ENCODE results near the gene TRPM3.

The TRPM3 gene

DNA sequence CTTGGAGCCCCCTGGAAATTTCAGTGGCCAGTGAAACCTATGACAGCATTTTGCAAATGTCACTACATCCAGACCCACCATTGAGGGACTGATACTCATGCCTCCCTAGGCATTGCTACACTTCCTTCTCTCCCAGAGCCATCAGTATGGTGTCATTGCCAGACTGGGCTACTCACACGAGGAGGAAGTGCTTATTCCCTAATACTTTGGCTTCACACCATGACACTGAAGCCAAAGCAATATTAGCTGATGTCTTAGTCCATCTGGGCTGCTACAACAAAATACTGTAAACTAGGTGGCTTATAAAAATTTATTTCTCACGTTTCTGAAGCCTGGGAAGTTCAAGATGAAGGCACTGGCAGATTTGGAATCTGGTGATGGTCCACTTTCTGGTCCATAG, 22.6 kb downstream of the TRPM3 start:
- in situ Hi-C loops (cut with MboI; ENCODE audit: low sequenced_read_pairs), result no loop called here

DNA sequence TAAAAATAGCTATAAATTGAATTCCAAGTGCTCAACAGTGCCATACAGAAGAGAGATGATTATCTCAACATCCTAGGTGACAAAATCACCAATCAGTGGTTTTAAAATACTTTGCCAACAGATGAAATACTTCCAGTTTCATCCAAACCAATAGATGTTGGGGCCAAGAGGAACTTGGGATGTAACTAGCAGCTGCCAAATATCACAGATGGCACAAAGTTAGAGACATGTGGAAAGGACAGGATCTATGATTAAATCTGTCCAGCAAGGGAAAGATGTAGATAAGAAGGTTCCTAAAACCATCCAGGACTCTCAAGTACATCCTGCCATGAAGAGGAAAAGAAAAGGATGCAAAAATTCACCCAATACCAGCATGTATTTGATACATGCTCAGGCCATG, 23.8 kb downstream of the TRPM3 start:
- in situ Hi-C loops (cut with MboI; ENCODE audit: low sequenced_read_pairs), result no loop called here

DNA sequence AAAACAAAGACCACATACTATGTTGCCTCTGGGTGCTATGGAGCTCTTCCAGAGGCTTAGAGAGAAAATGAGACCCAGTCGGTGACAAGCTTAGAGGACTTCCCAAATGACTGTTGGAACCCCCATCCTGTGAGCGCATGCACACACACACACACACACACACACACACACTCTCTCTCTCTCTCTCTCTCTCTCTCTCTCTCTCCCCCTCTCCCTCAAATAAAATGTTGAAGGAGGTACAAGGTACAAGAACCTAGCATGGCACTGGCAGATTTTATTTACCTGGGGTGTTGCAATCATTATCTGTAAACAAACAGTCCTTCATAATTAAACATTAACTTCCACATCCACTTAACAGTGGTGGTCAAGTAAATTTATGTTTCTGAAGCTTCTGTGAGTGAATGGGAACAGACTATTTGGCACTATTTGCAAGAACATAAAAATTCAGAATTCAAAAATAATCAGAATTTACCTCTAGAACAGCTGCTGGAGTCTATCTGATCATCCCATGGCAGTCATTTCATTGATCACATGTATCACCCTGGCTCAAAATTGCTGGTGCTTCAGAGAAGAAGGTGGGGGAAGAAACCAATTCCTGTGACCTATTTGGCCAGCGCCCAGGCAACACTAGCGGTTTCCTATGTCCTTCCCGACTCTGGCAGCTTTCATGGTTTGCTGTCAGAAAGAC, 24.9 kb downstream of the TRPM3 start:
- in situ Hi-C loops (cut with MboI; ENCODE audit: low sequenced_read_pairs), result no loop called here

DNA sequence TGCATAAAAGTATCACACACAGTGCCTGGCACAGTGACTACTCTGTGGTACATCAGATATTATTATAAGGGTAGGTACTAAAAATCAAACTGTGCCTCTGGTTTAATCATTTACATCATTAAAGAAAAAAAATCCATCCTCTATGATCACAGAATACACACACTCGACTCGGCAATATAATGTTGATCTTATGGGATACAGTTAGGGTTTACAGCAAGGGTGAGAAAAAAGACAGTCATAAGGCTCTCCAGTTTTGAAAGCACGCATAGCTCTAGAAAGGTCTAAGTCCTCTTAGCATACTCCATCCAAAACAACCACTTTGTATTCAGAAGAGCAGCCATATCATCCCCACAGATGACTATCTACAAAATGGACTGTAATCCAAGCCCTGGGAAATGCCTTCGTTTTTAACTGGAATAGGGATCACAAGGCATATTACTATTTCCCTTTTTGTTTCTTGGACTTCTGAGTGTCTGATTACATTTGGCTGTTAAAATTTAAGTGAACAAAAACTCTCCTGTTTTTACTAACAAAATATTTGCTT, 26.6 kb downstream of the TRPM3 start:
- in situ Hi-C loops (cut with MboI; ENCODE audit: low sequenced_read_pairs), result no loop called here

- in situ Hi-C loops (cut with MboI; ENCODE audit: low sequenced_read_pairs), result no loop called here
These were observed 30.5 kb downstream of the TRPM3 start for GRCh38 chr9:71090896-71091295.

- in situ Hi-C loops (cut with MboI; ENCODE audit: low sequenced_read_pairs), result no loop called here
These were observed 42.0 kb downstream of the TRPM3 start for GRCh38 chr9:71079451-71079850.

DNA sequence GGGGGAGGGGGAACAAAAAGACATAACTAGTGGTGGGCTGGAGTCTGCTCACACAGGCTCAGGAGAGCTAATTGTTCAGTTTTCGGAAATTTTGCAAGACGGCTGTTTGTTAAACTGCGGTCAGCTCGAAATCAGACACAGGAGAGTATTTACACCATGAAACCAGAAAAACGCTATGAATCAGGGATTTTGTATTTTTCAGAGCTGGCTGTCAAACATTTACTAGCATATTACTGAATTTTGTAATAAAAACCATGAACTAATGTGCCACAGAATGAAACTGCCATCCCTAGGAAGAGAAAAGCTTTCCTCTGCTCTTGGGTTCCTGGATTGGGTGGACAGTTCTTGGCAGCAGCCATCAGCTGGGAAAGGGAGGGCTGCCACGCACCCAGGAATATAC, 45.3 kb downstream of the TRPM3 start:
- in situ Hi-C loops (cut with MboI; ENCODE audit: low sequenced_read_pairs), result no loop called here

DNA sequence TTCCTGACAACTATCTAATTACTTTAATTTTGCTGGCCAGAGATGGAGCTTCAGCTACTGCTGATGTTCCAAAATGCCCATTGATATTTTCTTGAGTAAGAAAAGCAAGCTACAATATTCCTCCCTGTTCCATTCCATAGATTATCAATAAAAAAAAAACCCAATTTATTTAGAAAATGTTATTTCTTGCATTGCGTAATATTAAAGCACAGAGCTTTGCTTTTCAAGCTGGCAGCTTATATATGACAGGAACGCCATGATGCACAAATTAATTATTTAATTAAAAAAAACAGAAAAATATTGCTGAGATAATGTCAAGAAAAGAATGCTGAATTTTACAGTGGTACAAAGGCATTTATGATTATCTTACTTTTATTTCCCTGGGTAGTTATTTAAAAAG, 47.9 kb downstream of the TRPM3 start:
- in situ Hi-C loops (cut with MboI; ENCODE audit: low sequenced_read_pairs), result no loop called here

DNA sequence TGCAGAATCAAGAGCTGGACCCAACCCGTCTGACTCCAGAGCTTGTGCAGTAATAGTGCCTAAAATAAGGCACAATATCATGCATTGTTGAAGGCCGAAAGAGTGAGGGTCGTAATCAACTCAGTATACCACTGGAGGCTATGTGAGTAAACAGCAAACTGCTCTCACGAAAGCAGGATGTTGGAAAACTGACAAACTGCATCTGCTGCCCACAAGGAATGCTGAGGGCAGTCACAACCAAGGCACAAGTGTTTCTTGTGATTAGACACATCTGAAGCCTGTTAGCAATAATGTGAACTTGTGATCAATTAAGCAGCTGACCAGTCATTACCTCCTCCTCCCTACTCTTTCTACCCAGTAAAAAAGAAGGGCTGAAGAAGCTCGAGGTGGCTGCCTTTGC, 48.8 kb downstream of the TRPM3 start:
- in situ Hi-C loops (cut with MboI; ENCODE audit: low sequenced_read_pairs), result no loop called here

GRCh38 chr9:71071633-71072032, 49.8 kb downstream of the TRPM3 start:
- in situ Hi-C loops (cut with MboI; ENCODE audit: low sequenced_read_pairs), result no loop called here

GRCh38 chr9:71058660-71059059, 62.8 kb downstream of the TRPM3 start:
- in situ Hi-C loops (cut with MboI; ENCODE audit: low sequenced_read_pairs), result no loop called here

GRCh38 chr9:71052287-71052686, 69.1 kb downstream of the TRPM3 start:
- in situ Hi-C loops (cut with MboI; ENCODE audit: low sequenced_read_pairs), result no loop called here

DNA sequence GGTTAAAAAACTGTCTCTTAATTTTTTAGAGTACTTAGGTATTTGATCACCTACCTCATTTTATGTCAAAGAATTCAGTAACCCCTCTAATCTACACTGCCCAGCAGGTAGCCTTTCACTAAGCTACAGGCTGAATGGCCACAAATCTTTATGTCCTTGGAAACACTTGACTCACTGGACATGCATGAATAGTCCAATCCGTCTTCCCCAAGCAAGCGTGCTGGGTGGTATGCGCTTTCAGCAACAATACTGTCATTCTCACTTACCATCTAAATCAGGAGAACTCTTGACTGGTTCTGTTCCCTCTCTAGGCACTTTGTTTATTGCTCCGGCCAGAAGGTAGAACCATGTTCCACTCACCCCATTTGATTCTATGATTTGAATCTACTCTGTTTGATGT, 73.1 kb downstream of the TRPM3 start:
- in situ Hi-C loops (cut with MboI; ENCODE audit: low sequenced_read_pairs), result no loop called here

- in situ Hi-C loops (cut with MboI; ENCODE audit: low sequenced_read_pairs), result no loop called here
These were observed 78.9 kb downstream of the TRPM3 start for GRCh38 chr9:71042448-71042990.

DNA sequence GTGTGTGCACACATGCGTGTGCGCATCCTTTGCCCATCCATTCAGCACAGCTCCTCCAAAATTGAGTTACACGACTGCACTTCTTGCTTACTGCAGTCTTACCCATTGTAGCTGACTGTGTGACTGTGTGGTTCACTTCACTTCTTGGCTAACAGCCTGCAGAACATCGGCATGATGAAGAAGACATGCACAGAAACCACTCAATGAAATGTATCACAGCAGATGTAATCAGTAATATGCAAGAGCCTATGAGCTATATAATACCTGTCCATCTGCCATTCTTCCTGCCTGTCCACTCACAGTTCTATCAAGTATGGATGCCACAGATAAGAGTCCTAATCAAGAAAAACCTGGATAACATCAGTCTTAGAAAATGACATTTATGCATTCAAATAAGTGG, 83.9 kb downstream of the TRPM3 start:
- in situ Hi-C loops (cut with MboI; ENCODE audit: low sequenced_read_pairs), result no loop called here

GRCh38 chr9:71036501-71036900, 84.9 kb downstream of the TRPM3 start:
- in situ Hi-C loops (cut with MboI; ENCODE audit: low sequenced_read_pairs), result no loop called here

DNA sequence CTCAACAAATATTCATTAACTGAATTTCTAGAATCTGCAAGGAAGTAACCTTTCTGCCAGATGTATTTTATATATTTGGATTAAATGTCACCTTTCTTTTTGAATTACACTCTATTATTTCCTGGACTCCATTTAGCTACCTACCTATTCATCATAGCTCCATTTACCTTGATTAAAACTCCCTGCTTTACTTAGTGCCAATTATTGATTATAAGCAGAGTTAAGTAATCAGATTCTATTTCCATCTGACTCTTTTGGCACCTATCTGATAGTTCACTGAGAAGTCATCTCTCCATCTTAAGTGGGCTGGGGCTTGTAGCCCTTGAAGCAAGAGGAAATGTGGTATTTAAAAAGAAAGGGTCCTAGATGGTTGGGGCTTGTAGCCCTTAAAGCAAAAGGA, 88.6 kb downstream of the TRPM3 start:
- in situ Hi-C loops (cut with MboI; ENCODE audit: low sequenced_read_pairs), result no loop called here

DNA sequence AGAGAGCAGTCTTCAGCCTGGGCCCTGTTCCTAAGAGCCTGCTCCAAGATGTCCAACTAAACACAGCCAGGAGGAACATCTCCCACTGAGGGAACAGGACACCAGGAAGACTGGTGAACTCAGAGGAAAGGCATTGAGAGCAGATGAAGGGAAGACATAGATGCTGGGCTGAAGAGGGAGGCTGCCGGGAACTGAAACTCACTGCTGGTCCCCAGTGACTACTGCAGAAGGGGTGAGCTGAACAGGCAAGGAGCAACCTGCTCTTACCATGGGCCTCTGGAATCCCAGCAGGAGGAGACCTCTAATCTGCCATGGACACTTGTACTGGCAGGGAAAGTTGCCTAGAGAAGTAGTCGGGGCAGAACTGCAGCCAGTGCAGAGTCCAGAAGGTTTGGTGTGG, 95.7 kb downstream of the TRPM3 start:
- in situ Hi-C loops (cut with MboI; ENCODE audit: low sequenced_read_pairs), result no loop called here

GRCh38 chr9:71025201-71025600, 96.2 kb downstream of the TRPM3 start:
- in situ Hi-C loops (cut with MboI; ENCODE audit: low sequenced_read_pairs), result no loop called here

DNA sequence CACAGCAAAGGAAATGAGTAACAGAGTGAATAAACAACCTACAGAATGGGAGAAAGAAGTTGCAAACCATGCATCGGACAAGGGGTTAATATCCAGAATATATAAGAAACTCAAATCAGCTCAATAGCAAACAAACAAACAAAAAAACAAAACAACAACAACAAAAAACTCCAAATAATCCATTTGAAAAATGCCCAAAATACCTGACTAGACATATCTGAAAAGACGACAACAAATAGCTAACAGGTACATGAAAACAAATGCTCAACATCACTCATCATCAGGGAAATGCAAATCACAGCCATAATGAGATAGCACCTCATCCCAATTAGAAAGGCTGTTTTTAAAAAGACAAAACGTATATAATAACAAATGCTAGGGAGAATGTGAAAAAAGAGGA, 111.2 kb downstream of the TRPM3 start:
- in situ Hi-C loops (cut with MboI; ENCODE audit: low sequenced_read_pairs), result no loop called here

GRCh38 chr9:71005456-71005855, 116.0 kb downstream of the TRPM3 start:
- in situ Hi-C loops (cut with MboI; ENCODE audit: low sequenced_read_pairs), result no loop called here

DNA sequence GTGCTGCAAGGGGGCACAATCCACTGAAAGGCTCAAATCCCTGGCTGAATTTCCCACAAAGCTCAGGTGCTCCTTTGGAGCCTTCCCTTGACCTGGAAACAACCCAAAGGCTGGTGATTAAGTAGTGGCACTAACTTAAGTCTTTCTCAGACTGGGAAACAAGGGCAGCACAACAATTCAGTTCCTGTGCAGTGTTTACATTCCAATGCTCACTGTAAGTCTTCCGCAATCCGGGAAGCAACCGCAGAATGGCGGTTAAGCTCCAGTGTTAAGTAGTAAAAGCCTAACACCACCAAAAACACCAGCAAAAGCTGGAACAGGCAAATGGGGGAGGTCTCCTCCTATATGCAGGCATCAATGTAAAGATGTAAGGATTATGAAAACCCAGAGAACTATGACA, 117.2 kb downstream of the TRPM3 start:
- in situ Hi-C loops (cut with MboI; ENCODE audit: low sequenced_read_pairs), result no loop called here

GRCh38 chr9:71003346-71003745, 118.1 kb downstream of the TRPM3 start:
- in situ Hi-C loops (cut with MboI; ENCODE audit: low sequenced_read_pairs), result no loop called here

Data from hTERT RPE-1 (cell line).